AG10803 (cell line): ENCODE results near the gene SPATA22.

Experiments
- DNase-seq: peaks from one replicate; pipeline ENCODE4 v3.0.0; 2010; ENCODE audit warnings: low read depth
- H3K4me3 ChIP-seq: 2 replicates; pipeline ENCODE4 v1.5.1; 2011; ENCODE audit warnings: mild to moderate bottlenecking, low read length, control low read depth
- TF ChIP-seq, protein P1 (sequence below): conservative IDR thresholded peaks from 2 replicates; pipeline ENCODE4 v1.5.1; 2011; ENCODE audit warnings: mild to moderate bottlenecking, low read length, control low read depth, inconsistent platforms

The SPATA22 gene

DNA sequence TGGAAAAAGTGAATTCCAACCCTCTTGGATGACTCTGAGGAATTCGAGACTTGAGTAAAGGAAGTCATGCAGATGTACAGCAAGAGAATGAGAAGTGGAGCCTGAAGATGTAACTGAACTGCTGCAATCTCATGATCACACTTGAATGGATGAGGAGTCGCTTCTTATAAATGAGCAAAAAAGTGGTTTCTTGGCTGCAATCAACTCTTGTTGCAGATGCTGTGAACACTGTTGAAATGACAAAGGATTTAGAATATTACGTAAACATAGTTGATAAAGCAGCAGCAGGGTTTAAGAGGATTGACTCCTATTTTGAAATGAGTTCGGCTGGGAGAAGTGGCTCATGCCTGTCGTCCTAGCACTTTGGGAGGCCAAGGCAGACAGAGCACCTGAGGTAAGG lies 29.7 kb upstream of the SPATA22 start:
- H3K4me3 ChIP-seq = no peak overlapping the region
- peak; percentile 45 for DNase-seq
- TF ChIP-seq, protein P1, sequence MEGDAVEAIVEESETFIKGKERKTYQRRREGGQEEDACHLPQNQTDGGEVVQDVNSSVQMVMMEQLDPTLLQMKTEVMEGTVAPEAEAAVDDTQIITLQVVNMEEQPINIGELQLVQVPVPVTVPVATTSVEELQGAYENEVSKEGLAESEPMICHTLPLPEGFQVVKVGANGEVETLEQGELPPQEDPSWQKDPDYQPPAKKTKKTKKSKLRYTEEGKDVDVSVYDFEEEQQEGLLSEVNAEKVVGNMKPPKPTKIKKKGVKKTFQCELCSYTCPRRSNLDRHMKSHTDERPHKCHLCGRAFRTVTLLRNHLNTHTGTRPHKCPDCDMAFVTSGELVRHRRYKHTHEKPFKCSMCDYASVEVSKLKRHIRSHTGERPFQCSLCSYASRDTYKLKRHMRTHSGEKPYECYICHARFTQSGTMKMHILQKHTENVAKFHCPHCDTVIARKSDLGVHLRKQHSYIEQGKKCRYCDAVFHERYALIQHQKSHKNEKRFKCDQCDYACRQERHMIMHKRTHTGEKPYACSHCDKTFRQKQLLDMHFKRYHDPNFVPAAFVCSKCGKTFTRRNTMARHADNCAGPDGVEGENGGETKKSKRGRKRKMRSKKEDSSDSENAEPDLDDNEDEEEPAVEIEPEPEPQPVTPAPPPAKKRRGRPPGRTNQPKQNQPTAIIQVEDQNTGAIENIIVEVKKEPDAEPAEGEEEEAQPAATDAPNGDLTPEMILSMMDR = no peak

GRCh38 chr17:3497101-3497500 lies 25.5 kb upstream of the SPATA22 start:
- DNase-seq = no peak
- TF ChIP-seq, protein P1 = no peak
- no peak overlapping the region for H3K4me3 ChIP-seq

DNA sequence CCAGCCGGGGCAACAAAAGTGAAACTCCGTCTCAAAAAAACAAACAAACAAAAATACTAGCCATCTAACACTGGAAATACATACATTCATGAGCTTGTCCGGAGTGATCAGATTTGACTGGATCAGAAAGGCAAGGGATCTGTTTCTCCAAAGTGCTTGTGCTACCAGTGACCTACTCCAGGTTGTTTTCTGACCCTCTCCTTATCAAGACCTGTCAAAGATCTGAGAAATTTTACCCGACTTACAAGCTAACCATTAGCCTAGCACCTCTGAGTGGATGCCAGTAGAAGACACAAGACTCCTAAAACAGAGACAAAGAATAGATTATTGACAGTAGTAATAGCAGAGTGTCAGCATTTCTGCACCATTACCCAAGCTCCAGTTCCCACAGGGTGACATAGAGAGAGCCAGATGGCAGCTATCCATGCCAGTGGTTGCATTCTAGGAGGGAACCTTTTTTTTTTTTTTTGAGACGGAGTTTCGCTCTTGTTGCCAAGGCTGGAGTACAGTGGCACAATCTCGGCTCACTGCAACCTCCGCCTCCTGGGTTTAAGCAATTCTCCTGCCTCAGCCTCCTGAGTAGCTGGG lies 14.0 kb upstream of the SPATA22 start:
- no peak overlapping the region for H3K4me3 ChIP-seq
- DNase-seq = no peak
- TF ChIP-seq, protein P1 = no peak

- DNase-seq = no peak
- no peak overlapping the region for H3K4me3 ChIP-seq
- TF ChIP-seq, protein P1 = no peak
These were observed 11.2 kb upstream of the SPATA22 start for GRCh38 chr17:3482852-3483251.

- TF ChIP-seq, protein P1 = no peak
- no peak overlapping the region for H3K4me3 ChIP-seq
- no peak for DNase-seq
These were observed 8.4 kb upstream of the SPATA22 start for GRCh38 chr17:3479988-3480387.

GRCh38 chr17:3475812-3476610 lies 4.4 kb upstream of the SPATA22 start, which contains the start of gene ASPA:
Gene ASPA (plus strand): TSS chr17:3475997. CDS start chr17:3476160, 163 bp downstream.
- peak; percentile 49 for DNase-seq
- H3K4me3 ChIP-seq = peak within 1 kb of the TSS; percentile 47

More at GRCh38 chr17:3475812-3476610, 4.4 kb upstream of the SPATA22 start, which contains the start of gene ASPA:
- TF ChIP-seq, protein P1 = 0 out of 2 replicates have a peak, but pooled peaks have one; percentile 8
